ENCODE measurements around the gene C8B.

C8B gene

GRCh38 chr1:56965916-56966697, at the start of gene C8B:
Gene C8B (minus strand): TSS chr1:56966015. CDS start chr1:56965948, 67 bp downstream.
- DNase-seq: no peak

DNA sequence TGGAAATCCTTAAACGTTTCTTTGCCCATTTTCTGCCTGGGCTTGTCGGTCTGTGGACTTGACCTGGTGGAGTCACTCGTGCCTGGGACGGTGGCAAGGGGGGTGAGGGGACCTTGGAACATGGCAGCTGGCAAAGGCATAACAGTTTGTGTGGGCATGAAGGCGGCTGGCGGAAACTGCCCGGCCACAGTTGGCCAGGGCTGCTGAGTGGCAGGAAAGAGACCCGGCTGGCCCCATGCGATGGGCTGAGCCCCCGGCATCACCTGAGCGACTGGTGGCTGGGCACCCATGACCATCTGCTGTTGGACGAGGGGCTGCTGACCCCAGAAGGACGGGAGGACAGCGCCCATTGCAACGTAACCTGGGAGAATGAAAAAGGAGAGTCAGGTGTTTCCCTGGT, 49.3 kb upstream of the C8B start:
- DNase-seq: no peak

DNA sequence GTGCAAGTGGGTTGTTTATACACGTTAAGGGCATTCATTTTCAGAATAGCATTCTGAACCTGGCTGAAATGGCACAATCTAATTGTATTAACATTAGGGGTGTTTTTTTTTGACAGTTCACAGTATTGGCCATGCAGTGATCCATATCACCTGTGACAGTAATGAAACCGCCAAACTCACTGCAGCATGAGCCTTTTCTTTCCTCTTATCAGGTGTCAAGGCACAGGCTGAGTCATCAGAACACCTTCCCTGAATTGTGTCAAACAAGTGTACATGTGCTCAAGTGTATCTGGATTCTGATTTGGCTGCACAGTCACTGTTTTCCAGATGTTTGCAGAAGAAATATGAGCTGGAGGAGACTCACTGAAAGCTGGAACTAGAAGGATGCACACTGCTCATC, 47.7 kb upstream of the C8B start:
- no peak for DNase-seq

- DNase-seq: no peak
Observed at GRCh38 chr1:57012315-57012714, 46.5 kb upstream of the C8B start.

- no peak for DNase-seq
Observed at GRCh38 chr1:57010511-57010910, 44.7 kb upstream of the C8B start.

DNA sequence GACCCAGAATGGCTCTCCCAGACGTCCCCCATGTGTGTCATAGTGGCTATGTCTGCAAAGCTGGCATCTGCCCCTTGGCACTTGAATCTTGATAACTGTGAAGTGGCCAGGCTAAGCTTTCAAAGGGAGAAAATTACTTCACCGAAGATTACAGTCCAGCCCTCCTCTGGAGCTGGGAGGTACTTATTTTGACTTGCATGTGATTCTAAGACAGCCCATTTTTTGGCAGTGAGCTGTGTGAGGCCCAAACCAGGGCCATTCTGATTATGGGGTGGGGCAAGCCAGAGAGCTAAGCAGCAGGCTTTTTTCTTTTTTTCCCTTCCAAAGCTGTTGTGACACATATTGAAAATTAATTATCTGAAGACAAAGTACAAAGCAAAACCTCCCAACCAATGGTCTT, 42.1 kb upstream of the C8B start:
- DNase-seq: no peak

- DNase-seq: no peak
Observed at GRCh38 chr1:57007472-57007871, 41.7 kb upstream of the C8B start.

DNA sequence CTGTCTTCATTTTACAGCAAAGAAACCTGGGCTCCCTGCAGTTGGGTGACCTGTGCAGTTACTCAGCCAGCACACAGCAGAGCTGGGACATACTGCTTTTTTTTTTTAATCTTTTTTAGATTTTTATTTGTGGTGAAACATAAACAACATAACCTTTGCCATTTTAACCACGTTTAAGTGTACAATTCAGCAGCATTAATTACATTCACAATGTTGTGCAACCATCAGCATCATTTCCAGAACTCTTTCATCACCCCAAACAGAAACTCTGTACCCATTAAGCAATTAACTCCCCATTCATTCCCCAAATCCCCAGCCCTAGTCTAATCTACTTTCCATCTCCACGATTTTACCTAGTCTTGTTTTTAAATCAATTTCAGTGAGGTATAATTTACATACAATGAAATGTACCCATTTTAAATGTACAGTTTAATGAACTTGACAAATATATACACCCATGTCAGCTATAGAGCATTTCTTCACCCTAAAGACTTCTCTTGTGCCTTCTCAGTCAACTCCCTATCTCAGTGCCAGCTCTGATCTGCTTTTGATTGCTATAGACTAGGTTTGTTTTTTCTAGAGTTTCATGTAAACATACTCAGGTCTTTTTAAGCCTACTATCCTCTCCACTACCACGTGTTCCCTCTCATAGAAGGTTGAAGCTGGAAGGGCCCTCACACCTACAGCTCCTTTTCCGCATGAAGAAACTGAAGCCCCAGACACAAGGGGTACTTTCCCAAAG, 37.8 kb upstream of the C8B start:
- DNase-seq: no peak

- DNase-seq: no peak
Observed at GRCh38 chr1:56995414-56996100, 29.7 kb upstream of the C8B start.

DNA sequence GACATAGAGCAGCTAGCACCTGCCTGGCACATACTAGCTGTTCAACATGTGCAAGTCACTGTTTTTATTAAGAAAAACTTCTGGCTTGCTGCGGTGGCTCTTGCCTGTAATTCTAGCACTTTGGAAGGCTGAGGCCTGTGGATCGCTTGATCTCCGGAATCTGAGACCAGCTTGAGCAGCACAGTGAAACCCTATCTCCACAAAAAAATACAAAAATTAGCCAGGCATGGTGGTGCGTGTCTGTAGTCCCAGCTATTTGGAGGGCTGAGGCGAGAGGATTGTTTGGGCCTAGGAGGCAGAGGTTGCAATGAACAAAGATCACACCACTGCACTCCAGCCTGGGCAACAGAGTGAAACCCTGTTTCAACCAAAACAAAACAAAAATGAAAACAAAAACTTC, 27.7 kb upstream of the C8B start:
- DNase-seq: no peak

- no peak for DNase-seq
Observed at GRCh38 chr1:56992318-56993125, 26.7 kb upstream of the C8B start.

- DNase-seq: no peak
Observed at GRCh38 chr1:56991576-56991975, 25.8 kb upstream of the C8B start.

GRCh38 chr1:56986397-56986796, 20.6 kb upstream of the C8B start:
- DNase-seq: no peak

- DNase-seq: no peak
Observed at GRCh38 chr1:56985857-56986256, 20.0 kb upstream of the C8B start.

DNA sequence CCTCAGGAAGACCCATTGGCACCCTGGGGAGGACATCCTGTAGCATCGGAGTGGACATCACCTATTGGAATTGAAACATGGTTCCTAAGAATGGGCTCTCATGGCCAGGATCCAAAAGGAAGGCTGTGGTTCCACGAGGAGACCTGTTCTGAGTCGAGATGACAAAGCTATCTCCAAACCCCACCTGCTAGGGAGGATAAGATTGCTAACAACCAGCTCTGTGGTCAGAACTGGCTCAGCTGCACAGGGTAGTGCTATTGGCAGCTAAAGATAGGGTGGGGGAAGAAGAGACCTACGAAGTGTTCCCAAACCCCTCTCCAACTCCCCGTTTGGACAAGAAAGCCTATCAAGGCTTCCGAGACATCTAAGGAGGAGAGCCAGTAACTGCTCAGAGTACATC, 17.7 kb upstream of the C8B start:
- DNase-seq: no peak

DNA sequence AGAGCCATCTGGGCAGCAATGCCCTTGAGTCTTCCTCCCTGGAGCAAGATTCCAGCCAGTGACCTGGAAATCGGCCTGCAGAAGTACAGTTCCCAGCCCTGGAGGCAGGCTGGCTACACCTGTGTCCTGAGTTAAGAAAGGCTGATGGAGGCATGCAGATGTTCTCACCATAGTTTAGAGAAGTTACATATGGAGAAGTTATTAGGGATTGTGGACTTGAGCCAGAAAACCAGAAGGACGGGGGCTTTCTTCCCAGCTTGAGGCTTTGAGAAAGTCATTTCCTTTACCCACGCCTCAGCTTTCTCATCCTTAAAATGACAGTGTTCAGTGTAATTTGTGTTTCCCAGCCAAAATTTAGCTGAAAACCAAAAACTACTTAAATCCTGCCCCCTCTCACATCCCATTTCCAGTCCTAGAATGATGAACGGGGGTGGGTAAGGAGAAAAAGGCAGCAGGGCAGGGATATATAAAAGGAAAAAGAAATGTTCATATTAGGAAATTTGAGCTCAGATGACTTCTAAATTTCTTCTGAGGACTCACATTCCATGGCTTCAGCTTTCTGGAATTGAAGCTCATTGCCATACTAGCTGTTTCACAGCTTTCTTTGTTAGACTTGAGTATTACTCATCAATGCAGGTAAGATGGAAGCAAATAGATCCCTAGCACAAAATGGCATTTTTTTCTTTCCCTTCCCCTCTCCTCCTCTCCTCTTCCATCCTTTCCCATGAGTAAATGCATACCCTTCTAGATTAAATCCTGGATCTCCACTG, 14.4 kb upstream of the C8B start:
- no peak for DNase-seq

DNA sequence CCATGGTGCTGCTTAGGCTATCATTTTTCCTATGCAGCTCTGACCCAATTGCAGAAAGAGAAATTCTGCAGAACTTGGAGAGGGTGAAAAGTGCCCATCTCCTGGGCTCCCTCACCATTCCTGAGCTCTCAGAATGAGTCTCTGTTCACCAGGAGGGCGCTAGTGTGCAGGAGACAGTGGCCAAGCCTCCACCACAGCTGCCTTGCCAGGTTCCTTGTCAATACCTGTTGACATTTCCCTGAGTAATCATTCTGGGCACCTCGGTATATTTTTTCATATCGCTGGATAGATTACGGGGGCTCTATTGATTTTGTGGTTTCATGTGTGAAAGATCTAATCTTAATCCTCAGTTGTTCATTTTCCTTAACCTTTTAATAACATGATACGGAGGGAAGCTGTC, 13.0 kb upstream of the C8B start:
- DNase-seq: no peak

DNA sequence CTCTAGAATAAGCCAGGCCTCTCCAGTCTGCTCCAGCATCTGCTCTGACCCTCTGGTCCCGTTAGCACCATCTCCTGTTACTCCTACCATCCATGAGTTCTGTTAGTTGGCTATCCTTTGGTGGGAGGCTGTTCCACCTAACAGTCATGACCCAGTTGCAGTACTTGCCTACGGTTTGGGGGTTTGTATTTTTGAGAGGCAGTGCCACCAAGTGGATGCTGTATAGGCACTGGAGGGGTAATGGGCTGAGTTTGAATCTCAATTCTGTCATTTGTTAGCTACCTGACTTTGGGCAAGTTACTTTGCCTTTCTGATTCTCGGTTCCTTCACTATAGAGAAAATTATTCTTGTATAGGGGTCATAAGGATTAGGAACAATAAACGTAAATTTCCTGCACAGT, 12.1 kb upstream of the C8B start:
- DNase-seq: no peak

DNA sequence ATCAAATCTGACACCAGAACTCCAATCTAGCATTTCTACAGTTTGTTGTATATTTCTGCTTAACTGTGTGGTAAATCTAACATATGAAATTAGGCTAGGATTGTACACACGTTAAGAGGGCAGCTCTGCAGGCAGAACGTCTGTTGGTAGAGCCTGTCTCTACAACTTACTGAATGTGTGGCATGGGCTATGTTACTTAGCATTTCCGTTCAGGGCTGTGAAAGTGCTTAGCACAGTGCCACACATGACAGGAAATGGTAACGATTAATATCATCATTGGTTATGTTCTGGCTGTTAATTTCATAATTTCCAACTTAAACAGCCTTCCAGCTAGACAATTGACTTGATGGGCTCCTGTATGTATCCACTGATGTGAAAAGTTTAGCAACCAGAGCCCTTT, 9.6 kb upstream of the C8B start:
- DNase-seq: no peak

DNA sequence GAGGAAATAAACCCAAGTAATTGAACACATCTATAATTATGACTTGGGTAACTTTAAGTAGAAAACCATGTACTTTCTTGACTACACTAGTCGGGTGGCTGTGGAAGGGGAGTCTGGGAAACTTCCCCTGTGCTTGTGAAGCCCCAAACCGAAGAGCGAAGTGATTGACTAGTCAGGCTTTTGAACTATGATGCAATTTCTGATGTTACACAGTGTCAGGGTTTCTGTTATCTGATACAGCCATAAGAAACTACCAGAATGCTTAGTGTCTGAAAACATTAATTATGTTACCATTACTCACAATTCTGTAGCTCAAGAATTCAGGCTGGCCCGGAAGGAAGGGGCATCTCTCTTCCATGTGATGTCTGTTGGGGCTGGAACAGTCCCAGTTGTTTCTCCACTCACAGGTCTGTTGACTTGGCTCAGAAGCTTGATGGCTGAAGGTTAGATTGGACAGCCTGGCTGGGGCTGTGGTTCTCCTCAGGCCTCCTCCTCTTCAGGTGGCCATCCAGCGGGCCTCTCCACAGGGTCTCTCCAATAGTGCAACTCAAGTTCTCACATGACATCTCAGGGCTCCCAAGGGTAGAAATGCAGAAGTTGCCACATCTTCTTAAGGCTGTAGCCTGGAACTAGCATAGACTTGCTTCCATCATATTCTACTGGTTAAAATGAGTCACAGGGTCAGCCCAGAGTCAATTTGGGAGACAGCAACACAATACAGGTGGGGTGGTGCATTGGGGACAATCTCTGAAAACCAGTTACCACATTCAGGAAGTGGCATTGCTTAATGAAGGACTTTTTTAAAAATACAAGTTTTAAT, 8.3 kb upstream of the C8B start:
- DNase-seq: no peak

DNA sequence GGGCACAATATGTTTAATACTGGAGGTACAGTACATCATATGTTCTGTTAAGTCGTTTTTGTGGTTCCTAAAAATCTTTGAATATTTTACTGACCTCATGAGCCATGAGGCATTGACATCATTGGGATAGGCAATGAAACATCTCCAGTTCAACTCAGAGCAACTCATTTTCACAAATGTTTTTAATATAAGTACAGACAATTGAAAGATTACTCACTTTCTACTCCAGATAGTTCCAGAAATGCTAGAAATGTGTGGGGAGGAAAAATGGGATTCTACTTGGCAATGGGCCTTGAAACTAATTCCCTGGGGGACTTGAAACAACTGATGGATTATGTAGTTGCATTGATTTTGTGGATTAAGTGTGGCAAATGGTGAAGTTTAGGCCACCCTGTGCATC, 7.2 kb upstream of the C8B start:
- DNase-seq: no peak
